ENCODE results near the gene MBOAT1.

- no peak for TF ChIP-seq PATZ1 (CRISPR knock-in tag; IDR thresholded peaks at IDR 0.05; ENCODE audit: borderline replicate concordance)
- TF ChIP-seq TCF4 (CRISPR knock-in tag; IDR thresholded peaks at IDR 0.05; ENCODE audit: borderline replicate concordance) = no peak
- no peak for TF ChIP-seq ZFP3 (CRISPR knock-in tag; IDR thresholded peaks at IDR 0.05)
- no peak for TF ChIP-seq POU6F1 (CRISPR knock-in tag; IDR thresholded peaks at IDR 0.05; ENCODE audit: borderline replicate concordance, low read depth)
- TF ChIP-seq ZNF70 (CRISPR knock-in tag; IDR thresholded peaks at IDR 0.05) = no peak
These were observed 49.8 kb downstream of the MBOAT1 start for GRCh38 chr6:20162515-20162914.

Data from SK-N-SH treated with all-trans-retinoic acid at 6 μM for 48 hours (cell line).